IPS-20b (cell line): ENCODE results near the gene CYB561.

Source experiments
- H3K27ac ChIP-seq: one replicate; pipeline ENCODE4 v1.5.1; 2013; ENCODE audit warnings: low read length
- H3K27me3 ChIP-seq: 2 replicates; pipeline ENCODE4 v1.6.1; 2013; ENCODE audit warnings: mild to moderate bottlenecking, low read length, inconsistent platforms; ENCODE audit not compliant: insufficient read depth
- H3K36me3 ChIP-seq: 2 replicates; pipeline ENCODE4 v1.6.1; 2013; ENCODE audit warnings: low read depth, mild to moderate bottlenecking, inconsistent platforms, low read length, moderate library complexity; ENCODE audit not compliant: insufficient read depth
- H3K4me1 ChIP-seq: 2 replicates; pipeline ENCODE4 v1.6.1; 2013; ENCODE audit warnings: mild to moderate bottlenecking, control low read depth, inconsistent platforms, low read length, moderate library complexity; ENCODE audit not compliant: insufficient read depth
- H3K4me3 ChIP-seq: 2 replicates; pipeline ENCODE4 v1.5.1; 2013; ENCODE audit warnings: mild to moderate bottlenecking, low read length, inconsistent platforms
- H3K9ac ChIP-seq: 2 replicates; pipeline ENCODE4 v1.6.1; 2013; ENCODE audit warnings: low read depth, mild to moderate bottlenecking, inconsistent platforms, low read length, moderate library complexity
- H3K9me3 ChIP-seq: 2 replicates; pipeline ENCODE4 v1.6.1; 2013; ENCODE audit warnings: mild to moderate bottlenecking, low read depth, low read length, inconsistent platforms; ENCODE audit not compliant: insufficient read depth

Gene CYB561

GRCh38 chr17:63445571-63445953 lies 544 bp downstream of the CYB561 start:
- Histone ChIP-seq H3K4me3 (peak overlapping the region; percentile 69; the same call in 1 of the 2 replicates), H3K27me3 (peaks cover 27% of the 10 kb centered on the region; the same call in 1 of the 2 replicates), H3K4me1 (peaks cover 13% of the 10 kb centered on the region), H3K9ac (peak overlapping the region; percentile 59; the same call in 1 of the 2 replicates), H3K36me3 (no peaks in the 10 kb centered on the region), H3K27ac (no peak overlapping the region), H3K9me3 (no peaks in the 10 kb centered on the region)

GRCh38 chr17:63445065-63445464 lies 1.0 kb downstream of the CYB561 start:
- Histone ChIP-seq H3K4me3 (peak overlapping the region; percentile 69; the same call in 1 of the 2 replicates), H3K36me3 (no peaks in the 10 kb centered on the region), H3K9me3 (no peaks in the 10 kb centered on the region), H3K4me1 (peaks cover 13% of the 10 kb centered on the region), H3K27ac (no peak overlapping the region), H3K9ac (peak overlapping the region; percentile 59; the same call in 1 of the 2 replicates), H3K27me3 (peaks cover 27% of the 10 kb centered on the region; the same call in 1 of the 2 replicates)

GRCh38 chr17:63444457-63444856 lies 1.6 kb downstream of the CYB561 start:
- Histone ChIP-seq H3K27ac (no peak overlapping the region), H3K4me3 (no peak overlapping the region), H3K9ac (no peak overlapping the region), H3K4me1 (peaks cover 13% of the 10 kb centered on the region), H3K27me3 (peaks cover 27% of the 10 kb centered on the region; the same call in 1 of the 2 replicates), H3K36me3 (no peaks in the 10 kb centered on the region), H3K9me3 (no peaks in the 10 kb centered on the region)

- peaks cover 13% of the 10 kb centered on the region for H3K4me1 ChIP-seq
- H3K4me3 ChIP-seq: no peak overlapping the region
- no peak overlapping the region for H3K9ac ChIP-seq
- no peak overlapping the region for H3K27ac ChIP-seq
- peaks cover 26% of the 10 kb centered on the region; the same call in 1 of the 2 replicates for H3K27me3 ChIP-seq
- no peaks in the 10 kb centered on the region for H3K36me3 ChIP-seq
- H3K9me3 ChIP-seq: no peaks in the 10 kb centered on the region
Measured at GRCh38 chr17:63443053-63443452, 3.1 kb downstream of the CYB561 start.

- Histone ChIP-seq H3K9ac (no peak overlapping the region), H3K4me3 (no peak overlapping the region), H3K27me3 (peaks cover 21% of the 10 kb centered on the region; the same call in 1 of the 2 replicates), H3K4me1 (peaks cover 9% of the 10 kb centered on the region), H3K9me3 (no peaks in the 10 kb centered on the region), H3K27ac (no peak overlapping the region), H3K36me3 (no peaks in the 10 kb centered on the region)
Measured at GRCh38 chr17:63442549-63443035, 3.5 kb downstream of the CYB561 start.

GRCh38 chr17:63442074-63442473 lies 4.0 kb downstream of the CYB561 start:
- no peak overlapping the region for H3K27ac ChIP-seq

GRCh38 chr17:63441654-63442053 lies 4.5 kb downstream of the CYB561 start:
- no peaks in the 10 kb centered on the region for H3K36me3 ChIP-seq
- no peaks in the 10 kb centered on the region for H3K9me3 ChIP-seq
- H3K27ac ChIP-seq: no peak overlapping the region
- H3K9ac ChIP-seq: no peak overlapping the region
- H3K4me1 ChIP-seq: peaks cover 4% of the 10 kb centered on the region; the same call in 1 of the 2 replicates
- peaks cover 12% of the 10 kb centered on the region; the same call in 1 of the 2 replicates for H3K27me3 ChIP-seq
- no peak overlapping the region for H3K4me3 ChIP-seq

More at GRCh38 chr17:63442074-63442473, 4.0 kb downstream of the CYB561 start:
- no peak overlapping the region for H3K4me3 ChIP-seq
- H3K9me3 ChIP-seq: no peaks in the 10 kb centered on the region
- H3K36me3 ChIP-seq: no peaks in the 10 kb centered on the region
- no peak overlapping the region for H3K9ac ChIP-seq
- H3K27me3 ChIP-seq: peaks cover 16% of the 10 kb centered on the region; the same call in 1 of the 2 replicates
- peaks cover 4% of the 10 kb centered on the region; the same call in 1 of the 2 replicates for H3K4me1 ChIP-seq

- no peak overlapping the region for H3K4me3 ChIP-seq
- peaks cover 4% of the 10 kb centered on the region; the same call in 1 of the 2 replicates for H3K4me1 ChIP-seq
- H3K9ac ChIP-seq: no peak overlapping the region
- H3K27me3 ChIP-seq: peaks cover 11% of the 10 kb centered on the region; the same call in 1 of the 2 replicates
- H3K36me3 ChIP-seq: no peaks in the 10 kb centered on the region
- no peaks in the 10 kb centered on the region for H3K9me3 ChIP-seq
- no peak overlapping the region for H3K27ac ChIP-seq
Measured at GRCh38 chr17:63440770-63441335, 5.3 kb downstream of the CYB561 start.

- Histone ChIP-seq H3K4me1 (peaks cover 2% of the 10 kb centered on the region; the same call in 1 of the 2 replicates), H3K27me3 (peaks cover 8% of the 10 kb centered on the region; the same call in 1 of the 2 replicates), H3K27ac (no peak overlapping the region), H3K9me3 (no peaks in the 10 kb centered on the region), H3K9ac (no peak overlapping the region), H3K36me3 (no peaks in the 10 kb centered on the region), H3K4me3 (no peak overlapping the region)
Measured at GRCh38 chr17:63440127-63440769, 5.9 kb downstream of the CYB561 start.

- H3K36me3 ChIP-seq: no peaks in the 10 kb centered on the region
- H3K4me3 ChIP-seq: no peak overlapping the region
- peaks cover 2% of the 10 kb centered on the region; the same call in 1 of the 2 replicates for H3K27me3 ChIP-seq
- H3K4me1 ChIP-seq: no peaks in the 10 kb centered on the region
- no peaks in the 10 kb centered on the region for H3K9me3 ChIP-seq
- no peak overlapping the region for H3K9ac ChIP-seq
- no peak overlapping the region for H3K27ac ChIP-seq
Measured at GRCh38 chr17:63439687-63440086, 6.4 kb downstream of the CYB561 start.

GRCh38 chr17:63438092-63439051 lies 7.7 kb downstream of the CYB561 start:
- Histone ChIP-seq H3K27ac (no peak overlapping the region), H3K4me1 (no peaks in the 10 kb centered on the region), H3K36me3 (no peaks in the 10 kb centered on the region), H3K27me3 (no peaks in the 10 kb centered on the region), H3K9me3 (no peaks in the 10 kb centered on the region), H3K4me3 (no peak overlapping the region), H3K9ac (no peak overlapping the region)
